ENCODE measurements around the gene SLC24A4. TPM values are rescaled to one million over a fixed set of nuclear protein-coding genes. Genes with fewer than 3 reads are reported as not detected.

Gene SLC24A4
- total and polyA plus RNA-seq, 5 donors, result 0.48 to 0.56 (median 0.50) TPM

DNA sequence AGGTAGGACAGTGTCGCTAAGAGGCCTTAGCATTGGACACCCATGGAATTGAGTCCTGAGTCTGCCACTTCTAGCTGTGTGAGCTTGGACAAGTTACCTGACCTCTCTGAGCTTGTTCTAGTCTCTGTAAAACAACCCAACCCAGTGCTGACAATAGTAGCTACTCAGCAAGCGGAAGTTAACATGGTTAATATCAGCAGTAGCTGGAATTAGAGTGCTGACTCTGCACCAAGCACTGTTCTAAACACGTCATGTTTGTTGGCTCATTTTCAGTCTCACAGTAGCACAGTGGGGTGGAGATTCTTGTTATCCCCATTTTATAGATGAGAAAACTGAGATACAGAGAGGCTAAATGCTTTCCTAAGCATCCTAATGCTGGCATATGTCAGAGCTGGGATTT is 143.1 kb downstream of the SLC24A4 start:
- Histone ChIP-seq H3K4me3 (ENCODE audit: low read length) (no peak overlapping the region), H3K9me3 (ENCODE audit: control insufficient read depth, low read length) (peaks cover 2% of the 10 kb centered on the region), H3K27me3 (ENCODE audit: control insufficient read depth, insufficient read depth) (no peaks in the 10 kb centered on the region), H3K27ac (ENCODE audit: low read length) (no peak overlapping the region), H3K4me1 (ENCODE audit: control insufficient read depth, insufficient read depth, low read length) (peaks cover 3% of the 10 kb centered on the region)
- DNase-seq, result no peak
- WGBS, result 80% methylated on average over 3 of the region's 3 CpGs
- peak; percentile 51 to 66 for ATAC-seq
- intact Hi-C loops (cut with DNase I), result loop anchor here in 1 of 4 donors (2.0 kb wide), 1 partner anchor 21 kb away; no protein-coding TSS in a partner anchor

DNA sequence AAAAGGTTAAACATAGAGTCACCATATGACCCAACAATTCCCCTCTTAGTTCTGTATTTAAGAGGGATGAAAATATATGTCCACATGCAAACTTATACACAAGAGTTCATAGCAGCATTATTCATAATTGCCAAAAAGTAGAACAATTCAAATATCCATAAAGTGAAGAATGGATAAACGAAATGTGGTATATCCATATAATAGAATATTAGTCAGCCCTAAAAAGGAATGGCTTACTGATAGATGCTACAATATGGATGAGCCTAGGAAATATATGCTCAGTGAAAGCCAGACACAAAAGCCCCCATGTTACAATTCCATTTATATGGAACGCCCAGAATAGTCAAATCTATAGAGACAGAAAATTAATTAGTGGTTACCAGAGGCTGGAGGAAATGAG is 146.6 kb downstream of the SLC24A4 start:
- H3K4me3 ChIP-seq (ENCODE audit: low read length), result no peak overlapping the region
- DNase-seq (no peak), ATAC-seq (no peak)
- intact Hi-C loops (cut with DNase I), result no loop called here
- H3K9me3 ChIP-seq (ENCODE audit: control insufficient read depth, low read length), result peaks cover 2% of the 10 kb centered on the region
- no peaks in the 10 kb centered on the region for H3K4me1 ChIP-seq (ENCODE audit: control insufficient read depth, insufficient read depth, low read length)
- no peaks in the 10 kb centered on the region for H3K27me3 ChIP-seq (ENCODE audit: control insufficient read depth, insufficient read depth)
- WGBS, result 94% methylated on average over 2 of the region's 2 CpGs
- H3K27ac ChIP-seq (ENCODE audit: low read length), result no peak overlapping the region

DNA sequence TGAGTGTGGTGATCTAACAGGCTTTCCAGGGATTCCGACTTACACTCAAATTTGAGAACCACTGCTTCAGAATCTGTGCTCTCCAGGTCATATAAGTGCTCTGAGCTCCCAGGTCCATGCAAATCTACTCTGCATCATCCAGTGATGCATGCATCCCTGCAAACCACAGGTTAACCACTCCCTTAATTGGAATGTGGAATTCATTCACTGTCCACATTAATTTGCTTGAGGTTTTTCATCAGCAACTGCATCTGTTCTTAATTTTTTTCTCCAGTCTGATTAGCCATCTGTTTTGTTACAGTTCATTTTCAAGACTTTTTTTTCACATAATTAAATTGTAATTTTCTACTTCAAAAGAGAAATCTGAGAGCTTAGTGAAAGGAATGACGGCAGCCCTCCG is 147.2 kb downstream of the SLC24A4 start:
- ATAC-seq, result no peak
- Histone ChIP-seq H3K4me1 (ENCODE audit: control insufficient read depth, insufficient read depth, low read length) (no peaks in the 10 kb centered on the region), H3K27ac (ENCODE audit: low read length) (no peak overlapping the region), H3K4me3 (ENCODE audit: low read length) (no peak overlapping the region), H3K27me3 (ENCODE audit: control insufficient read depth, insufficient read depth) (no peaks in the 10 kb centered on the region), H3K9me3 (ENCODE audit: control insufficient read depth, low read length) (peaks cover 2% of the 10 kb centered on the region)
- 94% methylated on average over 3 of the region's 3 CpGs for WGBS
- intact Hi-C loops (cut with DNase I), result no loop called here
- no peak for DNase-seq

DNA sequence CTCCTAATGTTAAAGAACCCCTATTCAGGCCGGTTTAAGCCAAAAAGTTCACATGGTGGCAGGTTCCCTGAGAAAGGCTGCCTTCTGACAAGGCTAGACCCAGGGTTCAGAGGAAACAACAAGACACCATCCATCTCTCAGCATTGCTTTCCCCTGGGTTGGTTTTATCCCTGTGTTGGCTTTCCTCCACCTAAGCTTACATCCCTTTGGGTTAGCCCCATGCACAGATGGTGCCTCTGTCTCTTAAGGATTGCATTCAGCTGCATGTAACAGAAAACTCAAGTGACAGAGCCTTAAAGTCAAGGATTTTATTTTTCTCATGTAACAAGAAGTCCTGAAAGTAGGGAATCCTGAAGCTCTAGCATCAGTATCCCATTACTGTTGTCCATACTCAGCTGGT is 147.8 kb downstream of the SLC24A4 start:
- Histone ChIP-seq H3K27ac (ENCODE audit: low read length) (no peak overlapping the region), H3K4me1 (ENCODE audit: control insufficient read depth, insufficient read depth, low read length) (no peaks in the 10 kb centered on the region), H3K4me3 (ENCODE audit: low read length) (no peak overlapping the region), H3K9me3 (ENCODE audit: control insufficient read depth, low read length) (peaks cover 2% of the 10 kb centered on the region), H3K27me3 (ENCODE audit: control insufficient read depth, insufficient read depth) (no peaks in the 10 kb centered on the region)
- ATAC-seq, result no peak
- no peak for DNase-seq
- intact Hi-C loops (cut with DNase I), result no loop called here
- WGBS, result 94% methylated on average over 1 of the region's 1 CpG

DNA sequence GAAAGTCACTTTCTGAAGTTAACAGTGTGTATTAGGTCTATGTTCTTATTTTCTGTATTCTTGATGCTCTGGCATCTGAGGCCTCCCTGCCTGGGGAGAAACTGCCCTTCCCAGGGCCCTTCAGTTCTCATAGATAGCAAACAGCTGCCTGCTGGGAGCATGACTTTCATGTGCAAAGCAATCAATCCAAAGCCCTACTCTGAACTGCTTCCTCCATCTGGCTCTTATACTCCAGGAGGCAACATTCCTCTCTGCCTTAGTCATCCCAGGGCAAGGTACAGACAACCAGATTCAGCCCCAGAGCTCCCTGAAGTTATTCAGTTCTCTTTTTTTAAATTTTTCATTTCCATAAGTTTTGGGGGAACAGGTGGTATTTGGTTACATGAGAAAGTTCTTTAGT is 149.0 kb downstream of the SLC24A4 start:
- intact Hi-C loops (cut with DNase I), result no loop called here
- no peaks in the 10 kb centered on the region for H3K27me3 ChIP-seq (ENCODE audit: control insufficient read depth, insufficient read depth)
- no peak overlapping the region for H3K4me3 ChIP-seq (ENCODE audit: low read length)
- H3K27ac ChIP-seq (ENCODE audit: low read length), result no peak overlapping the region
- DNase-seq, result no peak
- no peak for ATAC-seq
- no peaks in the 10 kb centered on the region for H3K4me1 ChIP-seq (ENCODE audit: control insufficient read depth, insufficient read depth, low read length)
- H3K9me3 ChIP-seq (ENCODE audit: control insufficient read depth, low read length), result peaks cover 2% of the 10 kb centered on the region

DNA sequence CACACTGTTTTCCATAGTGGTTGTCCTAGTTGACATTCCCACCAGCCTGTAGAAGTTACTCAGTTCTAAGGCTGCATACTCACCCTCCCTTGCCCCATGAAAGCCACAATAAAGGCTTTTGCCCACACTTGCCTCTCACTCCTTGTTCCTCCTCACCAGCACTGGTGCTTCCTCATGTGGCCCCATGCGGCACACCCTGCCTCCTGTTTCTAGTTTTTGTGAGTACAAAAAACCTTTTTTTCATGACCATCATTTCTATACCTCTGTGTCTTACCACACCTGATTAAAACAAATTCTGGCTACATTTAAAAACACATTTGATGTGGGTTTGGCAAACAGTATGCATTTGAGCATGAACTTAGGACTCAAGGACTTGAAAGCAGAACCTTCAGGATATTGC is 149.9 kb downstream of the SLC24A4 start:
- no peaks in the 10 kb centered on the region for H3K27me3 ChIP-seq (ENCODE audit: control insufficient read depth, insufficient read depth)
- H3K27ac ChIP-seq (ENCODE audit: low read length), result no peak overlapping the region
- WGBS, result 87% methylated on average over 1 of the region's 1 CpG
- no peak for ATAC-seq
- intact Hi-C loops (cut with DNase I), result no loop called here
- no peaks in the 10 kb centered on the region for H3K9me3 ChIP-seq (ENCODE audit: control insufficient read depth, low read length)
- no peak for DNase-seq
- H3K4me1 ChIP-seq (ENCODE audit: control insufficient read depth, insufficient read depth, low read length), result no peaks in the 10 kb centered on the region
- H3K4me3 ChIP-seq (ENCODE audit: low read length), result no peak overlapping the region

DNA sequence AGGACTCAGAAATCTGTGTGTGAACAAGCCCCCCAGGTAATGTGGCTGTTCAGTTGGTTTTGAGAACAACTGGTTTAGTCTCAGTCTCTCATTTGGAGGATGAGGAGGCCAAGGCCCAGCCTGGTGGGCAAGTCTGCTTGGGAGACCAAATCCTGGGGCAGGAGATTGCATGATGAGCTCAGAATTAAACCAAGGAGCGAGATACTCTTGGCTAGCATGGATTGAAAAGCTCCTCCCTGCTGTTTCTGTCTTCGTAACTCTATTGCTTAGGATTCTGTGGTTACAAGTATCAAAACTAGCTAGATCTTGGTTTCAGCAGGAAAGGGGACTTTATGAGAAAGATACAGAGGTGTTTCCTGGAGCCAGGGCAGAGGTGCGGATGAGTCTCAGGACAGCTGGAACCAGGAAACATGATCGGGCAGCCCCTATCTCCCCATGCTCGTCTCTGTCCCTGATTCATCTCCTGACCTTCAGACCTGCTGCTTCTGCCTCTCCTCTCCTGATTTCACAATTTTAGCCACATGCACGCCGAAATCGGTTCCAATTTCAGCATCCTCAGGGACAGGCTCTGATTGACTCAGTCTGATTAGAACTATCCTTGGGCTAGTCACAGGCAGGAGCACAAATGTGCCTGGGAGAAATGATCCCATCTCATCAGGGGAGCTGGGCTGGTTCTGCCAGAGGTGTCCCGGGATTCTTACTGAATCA is 150.4 kb downstream of the SLC24A4 start:
- no peaks in the 10 kb centered on the region for H3K4me1 ChIP-seq (ENCODE audit: control insufficient read depth, insufficient read depth, low read length)
- H3K4me3 ChIP-seq (ENCODE audit: low read length), result no peak overlapping the region
- peak overlapping the region; percentile 9 for H3K27ac ChIP-seq (ENCODE audit: low read length)
- no peaks in the 10 kb centered on the region for H3K27me3 ChIP-seq (ENCODE audit: control insufficient read depth, insufficient read depth)
- peak in 2 of 3 donors; percentile 51 to 54 for DNase-seq
- WGBS, result 46% methylated on average over 9 of the region's 9 CpGs
- intact Hi-C loops (cut with DNase I), result no loop called here
- no peaks in the 10 kb centered on the region for H3K9me3 ChIP-seq (ENCODE audit: control insufficient read depth, low read length)
- ATAC-seq, result peak; percentile 56 to 58

DNA sequence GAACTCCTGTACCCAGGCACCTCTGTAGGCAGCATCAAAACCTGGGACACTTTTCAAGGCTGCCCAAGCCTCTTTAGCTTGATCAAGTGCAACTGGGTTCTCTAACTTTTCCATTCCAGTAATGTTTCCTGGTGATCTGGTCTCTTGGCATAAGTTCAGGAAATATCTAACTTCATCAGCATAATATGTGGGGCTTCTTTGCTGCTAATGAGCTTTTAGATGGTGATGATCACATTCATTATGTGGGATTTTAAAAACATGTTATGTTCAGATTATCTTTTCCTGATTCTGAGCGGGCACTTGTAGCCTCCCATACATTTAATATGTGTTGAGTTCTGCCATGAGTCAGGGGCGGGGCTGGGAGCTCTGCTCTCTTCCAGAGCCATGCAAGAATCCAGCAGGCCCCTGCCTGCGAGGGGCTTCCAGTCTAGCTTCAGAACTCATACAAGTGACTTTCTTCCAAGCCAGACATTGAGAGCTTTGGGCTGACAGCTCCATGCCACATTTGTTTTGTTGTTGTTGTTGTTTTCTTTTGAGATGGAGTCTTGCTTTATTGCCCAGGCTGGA is 151.1 kb downstream of the SLC24A4 start:
- WGBS, result 85% methylated on average over 3 of the region's 3 CpGs
- no peak overlapping the region for H3K27ac ChIP-seq (ENCODE audit: low read length)
- H3K27me3 ChIP-seq (ENCODE audit: control insufficient read depth, insufficient read depth), result no peaks in the 10 kb centered on the region
- no peak overlapping the region for H3K4me3 ChIP-seq (ENCODE audit: low read length)
- no peaks in the 10 kb centered on the region for H3K9me3 ChIP-seq (ENCODE audit: control insufficient read depth, low read length)
- DNase-seq (no peak), ATAC-seq (no peak)
- no peaks in the 10 kb centered on the region for H3K4me1 ChIP-seq (ENCODE audit: control insufficient read depth, insufficient read depth, low read length)
- intact Hi-C loops (cut with DNase I), result no loop called here

DNA sequence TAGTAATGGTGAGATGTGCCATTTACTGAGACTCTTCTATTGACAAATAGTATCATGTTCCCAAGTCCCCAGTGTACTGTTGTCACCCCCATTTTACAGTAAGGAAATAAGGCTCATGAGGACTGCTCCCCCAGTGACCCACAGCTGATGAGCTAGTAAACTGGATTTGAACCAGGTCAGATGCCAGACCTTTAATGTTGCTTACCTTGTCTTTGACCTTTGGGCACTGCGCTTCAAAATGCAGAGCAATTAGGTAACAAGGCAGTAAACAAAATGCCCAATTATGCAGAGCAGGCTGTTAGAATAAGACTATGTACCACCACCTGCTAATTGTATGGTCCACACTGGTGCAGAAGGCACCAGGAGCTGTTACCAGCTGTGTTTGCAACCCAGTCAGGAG is 152.1 kb downstream of the SLC24A4 start:
- no peak overlapping the region for H3K27ac ChIP-seq (ENCODE audit: low read length)
- intact Hi-C loops (cut with DNase I), result no loop called here
- 98% methylated on average over 1 of the region's 1 CpG for WGBS
- DNase-seq (no peak), ATAC-seq (no peak)
- H3K9me3 ChIP-seq (ENCODE audit: control insufficient read depth, low read length), result no peaks in the 10 kb centered on the region
- H3K4me3 ChIP-seq (ENCODE audit: low read length), result no peak overlapping the region
- H3K4me1 ChIP-seq (ENCODE audit: control insufficient read depth, insufficient read depth, low read length), result no peaks in the 10 kb centered on the region
- no peaks in the 10 kb centered on the region for H3K27me3 ChIP-seq (ENCODE audit: control insufficient read depth, insufficient read depth)

DNA sequence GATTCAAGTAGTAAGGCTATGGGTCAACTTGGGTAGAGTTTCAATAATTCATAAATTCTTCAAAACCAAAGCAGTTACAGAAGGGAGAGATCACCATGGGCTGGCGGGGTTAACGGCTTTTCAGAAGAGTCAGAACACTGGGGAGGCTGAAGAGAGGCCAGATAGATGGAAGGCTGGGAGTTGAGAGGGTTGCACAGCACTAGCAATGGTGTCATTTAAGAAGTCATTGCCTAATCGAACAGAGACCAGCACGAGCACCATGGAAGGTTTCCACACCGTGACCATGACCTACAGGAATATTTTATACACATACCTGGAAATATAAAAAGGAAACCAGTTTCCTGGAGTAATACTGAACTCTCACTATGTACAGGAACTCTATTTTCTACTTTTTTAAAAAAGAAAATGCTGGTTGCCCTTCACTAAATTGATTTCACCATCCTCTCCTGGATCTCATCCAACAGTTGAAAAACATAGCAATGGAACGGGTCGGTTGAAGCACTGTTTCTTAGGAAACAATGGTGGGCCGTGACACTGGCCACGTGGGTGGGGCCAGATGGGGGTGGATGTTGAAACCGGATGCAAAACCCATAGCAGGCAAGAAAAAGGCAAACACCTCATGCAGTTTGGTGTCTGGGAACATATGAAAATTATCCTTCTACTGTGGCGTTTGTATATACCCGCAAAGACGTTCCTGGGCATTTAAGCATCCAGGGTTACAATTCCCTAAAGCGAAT is 152.7 kb downstream of the SLC24A4 start:
- Histone ChIP-seq H3K27ac (ENCODE audit: low read length) (no peak overlapping the region), H3K4me3 (ENCODE audit: low read length) (no peak overlapping the region), H3K27me3 (ENCODE audit: control insufficient read depth, insufficient read depth) (no peaks in the 10 kb centered on the region), H3K9me3 (ENCODE audit: control insufficient read depth, low read length) (no peaks in the 10 kb centered on the region), H3K4me1 (ENCODE audit: control insufficient read depth, insufficient read depth, low read length) (no peaks in the 10 kb centered on the region)
- whole genome bisulfite sequencing, result 62% methylated on average over 14 of the region's 14 CpGs
- DNase-seq (peak; percentile 78 to 86 (median 85)), ATAC-seq (peak; percentile 86 to 93)
- intact Hi-C loops (cut with DNase I), result no loop called here

DNA sequence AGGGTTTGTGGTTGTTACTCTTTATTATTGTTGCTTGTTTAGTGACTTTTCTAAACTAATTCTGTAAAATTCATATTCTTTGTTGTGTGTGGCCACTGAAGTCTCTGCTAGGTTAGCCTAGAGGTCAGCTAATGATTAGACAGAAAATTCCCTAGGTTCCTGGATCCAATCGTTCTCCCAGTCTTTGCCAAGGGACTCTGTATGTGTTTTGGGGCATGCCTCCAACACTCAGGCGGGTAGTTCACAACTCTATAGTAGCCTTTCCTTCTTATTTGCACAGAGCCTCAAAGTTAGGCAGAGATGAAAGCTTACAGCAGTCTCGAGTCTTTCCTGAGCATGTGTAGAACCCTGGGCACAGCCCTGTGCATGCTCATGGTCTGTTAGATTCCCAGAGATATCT is 157.9 kb downstream of the SLC24A4 start:
- H3K4me3 ChIP-seq (ENCODE audit: low read length), result no peak overlapping the region
- intact Hi-C loops (cut with DNase I), result no loop called here
- H3K4me1 ChIP-seq (ENCODE audit: control insufficient read depth, insufficient read depth, low read length), result no peaks in the 10 kb centered on the region
- H3K27ac ChIP-seq (ENCODE audit: low read length), result no peak overlapping the region
- no peaks in the 10 kb centered on the region for H3K9me3 ChIP-seq (ENCODE audit: control insufficient read depth, low read length)
- ATAC-seq, result no peak
- no peaks in the 10 kb centered on the region for H3K27me3 ChIP-seq (ENCODE audit: control insufficient read depth, insufficient read depth)
- WGBS, result 71% methylated on average over 3 of the region's 3 CpGs
- DNase-seq, result no peak
